ENCODE data around the gene CTAGE6.
"Not testable (repeated sequence)": the region's sequence is repeated elsewhere in the genome, so short reads cannot be mapped to it uniquely, and the experiment has no call there.

Gene CTAGE6

DNA sequence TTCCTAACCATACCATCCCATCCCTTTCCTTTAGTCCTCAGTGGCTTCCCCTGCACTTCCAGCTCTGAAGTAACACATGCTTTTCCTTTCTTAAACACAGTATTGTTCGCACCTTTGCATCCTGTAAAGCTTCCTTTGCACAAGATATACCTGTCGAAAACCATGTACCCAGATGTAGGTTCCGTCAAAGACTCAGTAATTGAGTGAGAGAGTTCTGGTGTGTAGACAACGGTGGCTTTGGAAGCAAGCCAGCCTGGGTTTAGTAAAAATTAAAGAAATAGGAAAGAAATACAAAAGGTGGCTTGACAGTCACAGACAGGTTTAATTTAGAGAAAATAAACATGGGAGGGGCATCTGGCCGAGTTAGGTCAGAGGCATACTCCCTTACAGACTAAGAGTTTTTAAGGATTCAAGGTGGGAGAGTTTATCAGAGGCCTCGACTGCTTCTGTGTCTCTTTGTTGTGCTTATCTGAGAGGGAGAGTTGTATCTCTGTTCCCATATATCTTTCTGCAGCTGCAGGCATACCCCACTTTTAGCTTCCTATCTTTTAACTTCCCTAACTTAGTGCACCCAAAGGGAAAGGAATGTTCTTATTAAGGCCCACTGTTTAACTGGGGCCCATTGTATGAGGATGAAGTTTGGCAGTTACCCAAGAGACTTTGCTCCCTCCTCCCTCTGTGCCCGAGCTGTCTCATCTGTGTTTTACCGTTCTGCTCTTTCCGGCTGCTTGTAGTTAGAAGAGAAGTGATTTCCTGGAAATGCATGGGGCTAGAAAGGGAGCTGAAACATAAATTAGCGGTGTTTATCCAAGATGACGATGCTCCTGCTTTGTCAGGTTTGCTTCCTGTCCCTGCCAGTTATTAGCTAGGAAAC lies 42.7 kb downstream of the CTAGE6 start:
- DNase-seq (ENCODE audit: low spot score), result not testable (repeated sequence)

DNA sequence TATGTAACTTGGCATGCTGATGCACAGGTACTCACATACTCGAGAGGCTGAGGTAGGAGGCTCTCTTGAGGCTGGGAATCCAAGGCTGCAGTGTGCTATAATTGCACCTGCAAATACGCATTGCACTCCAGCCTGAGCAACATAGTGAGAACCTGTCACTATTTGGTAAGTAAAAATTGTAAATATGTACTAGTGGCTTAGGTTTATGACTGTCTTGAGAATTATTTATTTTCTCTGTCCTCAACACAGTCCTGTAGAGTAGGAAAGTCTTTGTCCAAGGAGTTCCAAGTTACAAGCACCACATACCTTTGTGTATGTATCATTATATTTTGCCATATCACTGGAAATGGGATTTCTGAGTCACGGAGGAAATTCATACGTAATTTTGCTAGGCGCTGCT lies 45.1 kb downstream of the CTAGE6 start:
- not testable (repeated sequence) for DNase-seq (ENCODE audit: low spot score)

DNA sequence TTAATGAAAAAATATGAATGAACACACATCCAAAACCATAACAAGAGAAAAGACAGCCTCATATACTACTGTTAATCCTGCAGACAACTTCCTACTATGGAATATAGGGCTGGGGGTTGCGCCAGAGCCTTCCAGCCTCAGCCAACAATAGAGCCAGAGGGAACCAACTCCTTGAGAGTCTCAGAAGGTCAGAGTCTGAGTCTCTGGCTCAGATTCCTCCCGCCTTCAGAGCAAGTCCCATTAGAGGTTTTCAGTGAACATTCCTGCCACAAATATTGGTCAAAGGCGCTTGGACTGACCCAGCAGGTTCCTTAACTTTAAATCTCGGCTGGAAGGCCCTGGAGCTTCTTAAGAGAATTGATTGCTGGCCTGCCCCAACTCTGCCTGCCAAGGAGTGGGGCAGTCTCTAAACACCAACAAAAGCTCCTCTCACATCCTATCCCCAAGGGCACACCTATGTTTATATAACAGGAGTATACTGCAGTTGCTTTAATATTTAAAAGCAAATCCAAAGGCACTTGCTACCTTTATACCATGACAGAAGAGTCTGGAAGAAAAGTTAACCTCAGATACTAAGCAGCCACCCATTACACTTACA lies 45.7 kb downstream of the CTAGE6 start:
- DNase-seq (ENCODE audit: low spot score), result not testable (repeated sequence)

DNA sequence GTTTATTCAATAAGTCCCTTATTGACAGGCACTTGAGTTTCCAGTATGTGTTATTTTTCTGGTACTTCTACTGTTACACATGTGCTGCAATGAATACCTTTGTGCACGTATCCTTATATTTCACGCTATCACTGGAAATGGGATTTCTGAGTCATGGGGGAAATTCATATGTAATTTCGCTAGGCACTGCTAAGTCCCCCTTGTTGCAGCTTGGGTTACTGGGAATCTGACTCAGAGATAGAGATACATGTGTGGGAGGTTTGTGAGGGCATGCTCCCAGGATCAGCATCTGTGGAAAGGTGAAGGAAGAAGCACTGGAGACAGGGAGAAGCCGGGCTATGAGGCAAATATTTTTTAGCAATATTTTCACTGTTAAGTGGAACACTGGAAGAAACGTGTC lies 47.6 kb downstream of the CTAGE6 start:
- DNase-seq (ENCODE audit: low spot score), result not testable (repeated sequence)

Data from AG20443 (cell line).